HG02610 (cell line): ENCODE data around the gene C17orf67.

Experiments used
- ATAC-seq: cut with Tn5 transposase; IDR thresholded peaks from one replicate; pipeline ENCODE4 v1.9.1; 2021; ENCODE audit warnings: mild to moderate bottlenecking, moderate library complexity; ENCODE audit not compliant: unreplicated experiment

C17orf67 gene

GRCh38 chr17:56809106-56809819, 24.5 kb downstream of the C17orf67 start:
- no peak for ATAC-seq

GRCh38 chr17:56808503-56808902, 25.2 kb downstream of the C17orf67 start:
- no peak for ATAC-seq

DNA sequence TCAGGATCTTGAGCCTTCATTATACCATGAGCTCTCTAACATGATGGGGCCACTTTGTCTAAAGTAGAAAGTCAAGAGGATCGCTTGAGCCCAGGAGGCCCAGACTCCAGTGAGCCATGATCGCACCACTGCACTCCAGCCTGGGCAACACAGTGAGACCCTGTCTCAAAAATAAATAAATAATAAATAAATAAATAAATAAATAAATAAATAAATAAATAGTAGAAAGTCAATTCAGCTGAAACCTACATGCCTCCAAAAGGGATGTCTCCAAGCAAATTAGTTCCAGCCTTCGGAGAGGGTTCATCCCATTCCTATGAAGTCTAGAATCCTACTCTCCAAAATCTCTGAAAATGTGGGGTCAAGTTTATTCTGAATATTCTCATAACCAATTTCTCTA, 26.0 kb downstream of the C17orf67 start:
- no peak for ATAC-seq

- ATAC-seq, result no peak
Observed at GRCh38 chr17:56806949-56807348, 26.8 kb downstream of the C17orf67 start.

DNA sequence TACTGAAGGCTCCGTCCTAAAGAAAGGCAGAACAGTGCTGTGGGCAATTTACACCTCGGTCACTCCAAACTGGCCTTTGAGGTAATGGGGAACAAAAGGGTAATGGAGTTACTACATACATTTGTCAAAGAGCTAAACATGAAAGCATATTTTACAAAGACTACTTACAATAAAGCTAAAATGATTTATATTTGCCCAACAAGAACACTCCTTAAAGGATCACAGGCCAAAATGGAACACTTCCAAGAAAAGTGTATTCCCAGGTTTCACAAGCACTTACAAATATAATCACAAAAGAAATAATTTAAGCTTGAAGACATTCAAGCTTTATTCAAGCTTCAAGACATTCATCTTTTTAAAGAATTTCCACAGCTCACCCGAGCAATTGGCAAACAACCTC, 29.3 kb downstream of the C17orf67 start:
- ATAC-seq, result no peak

DNA sequence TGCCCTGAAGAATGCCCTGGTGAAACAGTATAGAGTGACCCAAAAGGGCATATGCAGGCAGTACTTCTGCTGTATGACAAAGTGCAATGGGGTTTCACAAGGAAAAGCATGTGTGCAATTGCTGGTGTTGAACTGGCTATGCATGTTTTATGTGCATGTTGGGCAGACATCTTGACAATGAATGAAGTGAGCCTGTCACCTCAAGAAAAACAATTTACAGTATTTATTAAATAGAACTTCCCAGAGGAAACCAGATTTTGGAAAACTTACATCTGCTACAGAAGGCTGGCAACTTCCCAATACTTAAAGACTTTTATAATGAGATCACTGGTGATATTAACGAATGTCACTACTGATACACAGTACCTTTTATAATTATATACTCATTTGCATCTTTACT, 30.6 kb downstream of the C17orf67 start:
- no peak for ATAC-seq

DNA sequence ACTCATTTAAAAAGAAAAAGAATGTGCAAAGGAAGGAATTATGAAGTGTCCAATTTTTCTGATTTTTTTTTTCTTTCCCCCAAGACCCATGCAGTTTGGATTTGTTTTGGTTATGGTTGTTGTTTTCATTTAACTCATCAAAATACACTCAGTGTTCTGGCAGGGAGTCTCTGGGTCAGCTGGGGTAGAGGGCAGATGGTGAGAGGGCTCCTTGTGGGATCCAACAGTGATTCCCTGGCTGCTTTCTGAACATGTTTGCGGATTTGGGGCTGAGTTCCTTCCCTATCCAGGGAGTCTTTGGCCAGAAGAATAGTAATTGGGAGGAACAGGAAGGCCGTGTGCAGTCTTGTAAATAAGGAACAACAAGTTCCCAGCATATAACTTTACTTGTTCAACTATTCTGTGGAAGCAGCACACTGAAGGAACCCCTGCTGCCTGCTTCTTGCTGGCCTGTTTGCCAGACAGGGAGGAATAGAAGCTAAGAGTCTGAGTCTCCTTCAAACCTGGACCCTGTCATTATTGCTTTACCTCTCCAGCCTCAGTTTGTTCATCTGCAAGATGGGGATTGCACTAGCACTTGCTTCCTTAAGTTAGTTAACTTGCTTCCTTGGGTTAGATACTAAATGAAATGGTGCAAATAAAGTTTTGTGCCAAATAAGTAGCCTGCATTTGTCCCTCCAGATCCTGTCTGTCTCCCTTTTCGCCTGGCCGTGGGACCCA, 32.1 kb downstream of the C17orf67 start:
- ATAC-seq, result no peak

DNA sequence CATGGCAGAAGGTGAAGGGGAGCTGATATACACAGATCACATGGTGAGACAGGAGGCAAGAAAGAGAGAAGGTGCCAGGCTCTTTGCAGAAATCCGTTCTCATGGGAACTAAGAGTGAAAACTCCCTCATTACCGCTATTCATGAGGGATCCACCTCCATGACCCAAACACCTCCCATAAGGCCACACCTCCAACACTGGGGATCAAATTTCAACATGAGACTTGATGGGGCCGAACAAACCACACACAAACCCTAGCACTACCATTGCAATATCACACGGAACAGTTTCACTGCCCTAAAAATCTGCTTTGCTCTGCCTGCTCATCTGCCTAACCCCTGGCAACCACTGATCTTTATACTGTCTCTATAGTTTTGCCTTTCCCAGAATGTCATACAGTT, 34.8 kb downstream of the C17orf67 start:
- ATAC-seq, result no peak

- ATAC-seq, result no peak
Observed at GRCh38 chr17:56796536-56796935, 37.2 kb downstream of the C17orf67 start.

DNA sequence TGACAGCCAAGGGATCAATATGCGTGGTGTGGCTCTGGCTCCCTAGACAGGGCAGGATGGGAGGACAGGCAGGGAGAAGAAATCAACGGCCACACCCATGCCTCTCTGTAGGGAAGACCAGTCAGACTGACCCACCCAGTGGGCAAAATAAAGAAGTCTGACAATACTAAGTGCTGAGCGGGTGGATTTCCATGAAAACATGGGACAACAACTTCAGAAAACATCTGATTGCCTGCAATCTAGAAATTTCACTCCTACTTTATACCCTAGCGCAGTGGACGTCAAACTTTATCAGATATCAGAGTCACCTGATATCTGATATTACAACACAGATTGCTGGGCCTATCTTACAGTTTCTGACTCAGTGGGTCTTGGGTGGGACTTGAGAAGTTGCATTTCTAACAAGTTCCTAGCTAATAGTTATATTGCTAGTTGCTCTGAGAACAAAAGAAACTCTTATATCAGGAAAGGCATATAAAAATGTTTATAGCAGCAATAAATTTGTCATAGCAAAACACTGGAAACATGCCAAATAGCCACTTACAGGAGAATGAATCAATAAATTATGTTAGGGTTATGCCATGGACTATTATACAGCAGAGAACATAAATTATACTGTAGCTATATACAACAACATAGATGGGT, 38.4 kb downstream of the C17orf67 start:
- no peak for ATAC-seq

- ATAC-seq, result no peak
Observed at GRCh38 chr17:56793957-56794356, 39.8 kb downstream of the C17orf67 start.

DNA sequence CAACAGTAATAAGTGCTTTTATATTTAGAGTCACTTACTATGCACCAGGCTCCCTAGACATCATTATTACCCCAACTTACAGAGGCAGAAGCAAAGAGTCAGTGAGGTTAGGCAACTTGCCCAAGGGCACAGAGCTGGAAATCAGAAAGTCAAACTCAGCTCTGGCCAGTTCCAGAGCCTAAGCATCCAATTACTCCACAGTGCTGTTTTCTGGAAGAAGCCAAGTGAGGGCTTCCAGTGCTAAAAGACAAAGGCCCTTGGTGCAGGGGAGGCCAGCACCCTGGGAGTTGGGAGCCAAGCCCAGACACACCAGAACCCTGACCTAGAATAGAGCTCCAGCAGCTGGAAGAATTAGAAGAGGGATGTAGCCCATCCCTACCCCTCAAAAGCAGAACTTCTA, 40.2 kb downstream of the C17orf67 start:
- no peak for ATAC-seq

DNA sequence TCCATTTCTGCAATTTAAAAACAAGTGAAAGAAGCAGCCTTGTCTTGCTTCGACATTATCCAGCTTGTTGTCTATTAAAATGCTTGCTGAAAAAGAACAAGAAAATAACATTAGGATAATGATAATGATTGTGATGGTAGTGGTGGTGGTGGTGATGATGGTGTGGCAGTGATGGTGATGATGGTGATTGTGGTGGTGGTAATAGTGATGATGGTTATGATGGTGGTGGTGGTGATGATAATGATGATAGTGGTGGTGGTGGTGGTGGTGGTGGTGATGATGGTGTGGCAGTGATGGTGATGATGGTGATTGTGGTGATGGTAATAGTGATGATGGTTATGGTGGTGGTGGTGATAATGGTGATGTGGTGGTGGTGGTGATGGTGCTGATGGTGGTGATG, 41.5 kb downstream of the C17orf67 start:
- ATAC-seq, result no peak

GRCh38 chr17:56786989-56787482, 46.7 kb downstream of the C17orf67 start:
- ATAC-seq, result peak; percentile 88

GRCh38 chr17:56785997-56786680, 47.6 kb downstream of the C17orf67 start:
- no peak for ATAC-seq

DNA sequence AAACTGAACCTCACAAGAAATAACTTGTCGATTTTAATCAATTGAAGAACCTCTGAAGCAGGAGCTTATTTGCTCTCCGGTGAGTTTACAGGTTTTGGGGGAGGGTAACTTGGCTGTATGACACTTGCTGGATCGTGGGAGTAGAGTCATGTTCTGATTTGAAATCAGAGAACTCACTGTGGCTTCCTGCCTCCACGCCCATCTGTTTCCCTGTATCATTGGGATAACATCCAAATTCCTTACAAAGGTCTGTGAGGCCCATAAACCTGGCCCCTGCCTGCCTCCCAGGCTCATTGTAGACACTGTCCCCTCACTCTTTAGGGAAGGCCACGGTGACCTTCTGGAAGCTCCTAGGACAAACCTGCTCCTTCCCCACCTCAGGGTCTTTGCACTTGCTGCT, 48.3 kb downstream of the C17orf67 start:
- no peak for ATAC-seq

GRCh38 chr17:56782338-56782737, 51.4 kb downstream of the C17orf67 start:
- ATAC-seq, result no peak

DNA sequence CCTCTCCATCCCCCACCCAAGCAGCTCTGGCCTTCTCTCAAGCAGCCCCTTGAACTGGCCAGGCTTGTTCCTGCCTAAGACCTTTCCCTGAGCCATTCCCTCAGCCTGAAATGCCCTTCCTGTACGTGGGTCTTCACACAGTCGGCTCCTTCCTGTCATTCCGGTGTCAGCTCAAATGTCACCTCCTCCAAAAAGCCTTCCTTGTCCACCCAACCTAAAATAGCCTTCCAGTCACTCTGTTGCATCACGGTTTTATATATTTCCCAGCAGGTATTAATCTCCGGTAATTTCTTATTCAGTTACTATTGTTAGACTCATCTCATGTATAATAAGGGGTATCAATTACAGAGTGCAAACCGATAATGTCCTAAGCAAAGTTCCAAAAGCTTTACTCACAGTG, 51.8 kb downstream of the C17orf67 start:
- no peak for ATAC-seq

- peak; percentile 95 for ATAC-seq
Observed at GRCh38 chr17:56779898-56780777, 53.6 kb downstream of the C17orf67 start.

GRCh38 chr17:56779322-56779721, 54.4 kb downstream of the C17orf67 start:
- no peak for ATAC-seq
